ENCODE data around the gene KLHDC10.
"Not testable (repeated sequence)": the region's sequence is repeated elsewhere in the genome, so short reads cannot be mapped to it uniquely, and the experiment has no call there.

Gene KLHDC10

DNA sequence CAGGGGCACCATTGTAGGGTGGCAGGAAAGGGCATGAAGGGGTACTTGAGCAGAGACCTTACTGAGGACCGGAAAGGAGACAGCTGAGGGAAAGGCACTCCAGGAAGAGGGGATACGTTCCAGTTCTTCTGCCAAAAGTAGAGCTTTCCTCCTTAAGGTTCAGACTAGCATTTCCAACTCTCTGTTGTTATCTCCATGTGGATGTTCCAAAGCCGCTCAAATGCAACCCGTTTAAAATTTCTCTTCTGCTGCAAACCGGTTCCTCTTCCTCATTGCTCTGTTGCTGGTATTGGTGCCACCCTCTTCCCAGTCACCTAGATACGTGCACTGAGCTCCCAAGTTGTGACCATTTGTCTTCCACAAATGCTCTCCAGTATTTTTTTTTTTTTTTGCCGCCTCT is 87.4 kb downstream of the KLHDC10 start:
- no peak for DNase-seq

DNA sequence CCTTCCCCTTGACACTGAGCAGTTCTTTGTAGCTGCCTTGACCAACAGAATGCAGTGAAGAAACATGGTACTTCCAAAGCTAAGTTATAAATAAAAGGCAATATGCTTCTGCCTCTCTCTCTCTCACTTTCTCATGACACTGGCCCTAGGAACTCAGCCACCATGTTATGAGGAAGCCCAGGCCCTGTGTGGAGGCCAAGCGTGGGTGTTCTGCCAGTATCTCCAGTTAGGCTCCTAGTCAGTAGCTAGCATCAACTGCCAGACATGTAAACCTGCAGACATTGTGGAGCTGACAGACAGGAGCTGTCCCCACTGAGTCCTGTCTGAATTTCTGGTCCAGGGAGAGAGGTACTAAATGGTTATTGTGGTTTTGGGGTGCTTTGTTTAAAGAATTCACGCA is 89.7 kb downstream of the KLHDC10 start:
- no peak for DNase-seq

DNA sequence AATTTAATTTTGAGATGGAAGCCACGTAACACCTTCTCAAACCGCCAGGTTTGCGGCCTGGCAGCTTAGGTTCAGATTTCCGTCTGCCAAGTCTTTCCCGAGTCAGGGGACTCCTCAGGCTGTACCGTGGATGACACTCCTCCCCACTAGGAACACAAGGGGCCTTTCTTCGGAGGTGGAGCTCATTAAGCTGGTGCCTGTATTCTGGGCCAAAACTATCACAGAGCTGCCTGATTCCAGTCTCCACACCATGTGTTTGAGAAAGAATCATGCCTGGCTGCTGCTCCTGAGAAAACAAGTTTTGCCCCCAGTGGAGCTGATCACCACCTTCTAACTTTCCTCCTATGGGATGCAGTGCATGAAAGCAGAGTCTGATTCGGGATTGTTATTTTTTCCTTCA is 90.1 kb downstream of the KLHDC10 start:
- no peak for DNase-seq

DNA sequence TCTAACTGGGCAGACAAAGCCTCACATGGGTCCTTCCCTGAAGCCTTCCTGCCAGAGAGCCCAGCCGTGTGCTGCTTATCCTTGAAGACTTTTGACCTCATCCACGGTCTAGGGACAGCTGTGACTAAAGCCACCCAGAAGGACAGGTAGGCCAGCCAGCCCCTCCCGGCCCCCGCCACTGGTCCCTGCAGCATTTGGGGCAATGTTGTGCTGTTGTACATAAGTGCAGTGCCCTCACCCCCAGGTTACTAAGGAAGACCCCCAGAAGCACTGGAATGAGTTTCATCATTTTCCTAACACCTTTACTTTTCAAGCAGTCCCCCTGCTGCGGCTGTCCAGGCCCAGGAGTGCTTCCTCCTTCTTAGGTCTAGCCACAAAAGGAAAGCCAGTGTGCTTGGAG is 91.9 kb downstream of the KLHDC10 start:
- no peak for DNase-seq

DNA sequence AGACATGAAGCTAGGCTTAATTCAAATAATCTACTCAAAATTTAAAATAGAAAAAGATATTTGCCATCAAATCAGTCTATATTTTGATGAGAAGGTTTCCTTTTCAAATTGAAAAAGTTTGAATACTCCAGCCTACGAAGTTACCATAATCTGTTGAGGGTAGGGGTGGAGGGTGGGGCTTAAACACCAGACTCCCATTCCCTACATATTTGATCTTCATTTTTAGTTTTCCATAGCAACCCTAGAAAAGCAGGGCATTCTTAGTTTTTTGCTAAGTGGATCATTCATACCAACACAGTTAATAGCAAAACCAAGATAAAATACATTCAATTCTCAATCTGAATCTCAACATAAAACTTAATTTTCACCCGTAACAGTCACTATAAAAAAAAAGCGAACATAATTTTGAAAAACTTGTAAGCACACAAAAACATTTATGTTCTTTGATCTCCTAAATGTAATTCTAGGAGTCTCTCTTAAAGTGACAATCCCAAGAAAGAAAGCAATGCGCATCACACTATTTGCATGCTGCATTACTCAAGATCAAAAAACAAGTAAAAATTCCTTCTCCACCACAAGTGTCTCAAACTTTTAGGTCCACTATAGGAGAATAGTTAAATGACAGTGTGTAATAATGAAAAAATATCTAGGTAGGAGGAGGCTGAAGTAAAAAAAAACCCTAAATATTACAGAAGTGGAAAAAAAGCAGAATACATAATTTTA is 104.1 kb downstream of the KLHDC10 start:
- no peak for DNase-seq

DNA sequence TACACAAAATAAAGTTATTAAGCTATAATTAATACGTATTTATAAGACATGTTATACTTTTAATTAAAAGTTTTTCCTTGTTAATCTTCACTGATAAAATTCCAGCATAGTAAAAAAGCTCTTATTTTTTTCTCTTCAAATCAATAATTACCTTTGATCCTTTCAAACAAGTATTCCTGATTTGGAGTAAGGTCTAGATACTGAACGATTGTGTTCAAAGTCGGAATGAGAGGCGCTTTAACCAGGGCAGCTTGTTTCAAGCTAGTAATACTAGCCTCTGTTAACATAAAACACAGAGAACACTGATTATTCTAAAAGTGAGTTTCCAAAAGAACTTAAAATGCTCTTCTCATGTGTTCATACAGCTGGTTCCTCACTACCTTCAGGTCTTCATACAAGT is 107.9 kb downstream of the KLHDC10 start:
- no peak for DNase-seq

DNA sequence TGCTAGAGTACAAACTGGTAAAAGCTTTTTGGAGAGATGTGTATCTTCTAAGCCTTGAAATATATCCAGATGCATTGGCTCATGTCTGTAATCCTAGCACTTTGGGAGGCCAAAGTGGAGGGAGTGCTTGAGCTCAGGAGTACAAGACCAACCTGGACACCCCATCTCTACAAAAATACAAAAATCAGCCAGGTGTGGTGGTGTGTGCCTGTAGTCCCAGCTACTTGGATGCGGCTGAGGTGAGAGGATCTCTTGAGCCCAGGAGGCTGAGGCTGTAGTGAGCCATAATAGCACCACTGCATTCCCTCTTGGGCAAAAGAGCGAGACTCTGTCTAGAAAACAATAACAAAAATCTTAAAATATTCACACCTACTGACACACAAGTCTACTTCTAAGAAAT is 109.3 kb downstream of the KLHDC10 start:
- no peak for DNase-seq

DNA sequence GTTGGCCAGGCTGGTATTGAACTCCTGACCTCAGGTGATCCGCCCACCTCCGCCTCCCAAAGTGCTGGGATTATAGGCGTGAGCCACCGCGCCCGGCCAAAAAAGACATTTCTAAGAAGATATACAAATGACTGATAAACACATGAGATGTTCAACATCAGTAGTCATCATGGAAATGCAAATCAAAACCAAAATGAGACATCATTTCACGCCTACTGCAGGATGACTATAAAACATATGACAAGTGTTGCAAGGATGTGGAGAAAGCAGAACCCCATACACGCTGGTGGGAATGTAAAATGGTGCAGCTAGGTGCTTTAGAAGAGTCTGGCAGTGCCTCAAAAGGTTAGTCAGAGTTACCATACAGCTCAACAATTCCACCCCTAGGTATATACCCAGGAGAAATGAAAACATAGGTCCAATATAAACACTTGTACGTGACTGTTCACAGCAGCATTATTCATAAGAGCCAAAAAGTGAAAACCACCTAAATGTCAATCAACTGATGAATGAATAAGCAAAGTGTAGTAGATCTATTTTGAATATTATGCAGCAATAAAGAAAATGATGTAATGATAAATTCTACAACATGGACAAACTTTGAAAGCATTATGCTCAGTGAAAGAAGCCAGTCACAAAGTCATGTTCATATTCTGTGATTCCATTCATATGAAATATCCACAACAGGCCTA is 110.4 kb downstream of the KLHDC10 start:
- no peak for DNase-seq

DNA sequence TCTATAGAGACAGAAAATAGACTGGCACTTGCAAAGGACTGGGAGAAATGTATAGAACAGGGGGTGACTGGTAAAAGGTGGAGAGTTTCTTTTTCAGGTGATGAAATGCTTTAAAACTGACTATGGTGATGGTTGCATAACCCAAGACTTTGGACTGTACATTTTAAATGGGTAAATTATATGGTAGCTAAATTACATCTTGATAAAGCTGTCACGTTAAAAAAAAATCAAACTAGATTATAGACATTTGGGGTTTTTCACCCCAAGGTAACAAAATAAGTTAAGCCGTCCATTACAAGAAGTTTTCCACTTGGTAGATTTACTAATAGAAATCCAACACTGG is 110.9 kb downstream of the KLHDC10 start:
- DNase-seq, result no peak

DNA sequence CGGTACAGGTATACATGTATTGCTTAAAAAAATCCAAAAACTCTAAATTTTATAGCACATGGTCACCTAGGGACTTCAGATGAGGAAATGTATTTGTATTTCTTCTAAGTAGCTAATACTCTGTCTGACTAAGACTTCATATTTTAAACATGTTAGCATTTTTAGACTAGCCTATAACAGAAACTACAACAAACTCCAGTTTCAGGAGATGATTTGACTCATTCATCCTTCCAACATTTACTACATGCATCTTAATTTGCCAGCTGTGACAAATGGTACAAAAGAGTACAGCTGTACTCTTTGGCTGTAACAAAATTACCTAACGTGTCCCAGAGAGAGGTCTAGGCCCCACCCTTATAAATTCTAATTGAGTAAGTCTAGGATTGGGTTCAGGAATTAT is 112.7 kb downstream of the KLHDC10 start:
- DNase-seq, result no peak

DNA sequence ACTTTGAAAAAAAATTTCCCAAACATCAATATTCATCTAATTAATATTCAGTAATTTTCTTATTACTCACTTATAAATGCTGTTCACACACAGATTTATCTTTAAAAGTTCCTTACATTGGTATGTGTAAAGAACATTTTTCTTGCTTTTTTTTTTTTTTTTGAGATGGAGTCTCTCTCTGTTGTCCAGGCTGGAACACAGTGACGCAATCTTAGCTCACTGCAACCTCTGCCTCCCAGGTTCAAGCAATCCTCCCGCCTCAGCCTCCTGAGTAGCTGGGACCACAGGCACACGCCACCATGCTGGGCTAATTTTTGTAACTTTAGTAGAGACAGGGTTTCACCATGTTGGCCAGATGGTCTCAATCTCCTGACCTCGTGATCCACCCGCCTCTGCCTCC is 114.0 kb downstream of the KLHDC10 start:
- DNase-seq, result not testable (repeated sequence)
